Measurements from ENCODE around the gene ATXN1L. TPM values are rescaled to one million over a fixed set of nuclear protein-coding genes. Genes with fewer than 3 reads are reported as not detected.

Gene ATXN1L
- total RNA-seq, 3 donors from 2014 or later (not counting 1 experiment from before 2014, with no cell fraction given), result 59.7 to 66.9 (median 59.8) TPM

- Mint-ChIP-seq H3K4me3 (no peak overlapping the region), H3K27ac (no peak overlapping the region), H3K9me3 (no peaks in the 10 kb centered on the region), H3K36me3 (no peaks in the 10 kb centered on the region), H3K4me1 (no peaks in the 10 kb centered on the region), H3K27me3 (ENCODE audit: low read depth in 2 of 2) (no peaks in the 10 kb centered on the region)
- no peaks in the 10 kb centered on the region for H3K27me3 ChIP-seq (ENCODE audit: control insufficient read depth, insufficient read depth, low read length)
- TF ChIP-seq CTCF (IDR thresholded peaks at IDR 0.05), result no peak
- ATAC-seq (no peak), DNase-seq (no peak)
- no peaks in the 10 kb centered on the region for H3K4me1 ChIP-seq (ENCODE audit: control insufficient read depth, insufficient read depth, low read length)
- no peak overlapping the region for H3K27ac ChIP-seq (ENCODE audit: low read length)
- no peak overlapping the region for H3K4me3 ChIP-seq (ENCODE audit: low read length)
- 91% methylated on average over 3 of the region's 3 CpGs for WGBS (ENCODE audit: insufficient coverage)
- H3K9me3 ChIP-seq (ENCODE audit: control insufficient read depth, insufficient read depth, low read length), result no peaks in the 10 kb centered on the region
- H3K36me3 ChIP-seq (ENCODE audit: control insufficient read depth, insufficient read depth, low read length), result no peaks in the 10 kb centered on the region
- intact Hi-C loops (cut with micrococcal nuclease), result no loop called here
Measured at GRCh38 chr16:71834291-71834690, 11.5 kb upstream of the ATXN1L start.

- no peaks in the 10 kb centered on the region for H3K27me3 ChIP-seq (ENCODE audit: control insufficient read depth, insufficient read depth, low read length)
- 85% methylated on average over 2 of the region's 3 CpGs for WGBS (ENCODE audit: insufficient coverage)
Measured at GRCh38 chr16:71837150-71837549, 8.6 kb upstream of the ATXN1L start.

GRCh38 chr16:71840052-71840451, 5.7 kb upstream of the ATXN1L start:
- DNase-seq (no peak), ATAC-seq (no peak)
- H3K27me3 Mint-ChIP-seq (ENCODE audit: low read depth in 2 of 2), result no peaks in the 10 kb centered on the region
- Histone ChIP-seq H3K4me3 (ENCODE audit: low read length) (no peak overlapping the region), H3K27ac (ENCODE audit: low read length) (no peak overlapping the region), H3K4me1 (ENCODE audit: control insufficient read depth, insufficient read depth, low read length) (peaks cover 2% of the 10 kb centered on the region), H3K9me3 (ENCODE audit: control insufficient read depth, insufficient read depth, low read length) (no peaks in the 10 kb centered on the region), H3K36me3 (ENCODE audit: control insufficient read depth, insufficient read depth, low read length) (no peaks in the 10 kb centered on the region), H3K27me3 (ENCODE audit: control insufficient read depth, insufficient read depth, low read length) (no peaks in the 10 kb centered on the region)
- H3K36me3 Mint-ChIP-seq, result no peaks in the 10 kb centered on the region
- H3K27ac Mint-ChIP-seq, result no peak overlapping the region
- peaks cover under 1 to 2% of the 10 kb centered on the region in 2 donors for H3K4me1 Mint-ChIP-seq
- H3K9me3 Mint-ChIP-seq, result no peaks in the 10 kb centered on the region
- TF ChIP-seq CTCF (IDR thresholded peaks at IDR 0.05), result no peak
- 85% methylated on average over 7 of the region's 7 CpGs for WGBS (ENCODE audit: insufficient coverage)
- H3K4me3 Mint-ChIP-seq, result no peak overlapping the region
- intact Hi-C loops (cut with micrococcal nuclease), result no loop called here

More at GRCh38 chr16:71837150-71837549, 8.6 kb upstream of the ATXN1L start:
- ATAC-seq (no peak), DNase-seq (no peak)
- no peaks in the 10 kb centered on the region for H3K9me3 ChIP-seq (ENCODE audit: control insufficient read depth, insufficient read depth, low read length)
- H3K4me3 Mint-ChIP-seq, result no peak overlapping the region
- intact Hi-C loops (cut with micrococcal nuclease), result no loop called here
- no peaks in the 10 kb centered on the region for H3K4me1 Mint-ChIP-seq
- H3K27ac Mint-ChIP-seq, result no peak overlapping the region
- no peak overlapping the region for H3K27ac ChIP-seq (ENCODE audit: low read length)
- H3K36me3 Mint-ChIP-seq, result no peaks in the 10 kb centered on the region
- H3K27me3 Mint-ChIP-seq (ENCODE audit: low read depth in 2 of 2), result no peaks in the 10 kb centered on the region
- H3K4me1 ChIP-seq (ENCODE audit: control insufficient read depth, insufficient read depth, low read length), result no peaks in the 10 kb centered on the region
- TF ChIP-seq CTCF (IDR thresholded peaks at IDR 0.05), result no peak
- no peak overlapping the region for H3K4me3 ChIP-seq (ENCODE audit: low read length)
- no peaks in the 10 kb centered on the region for H3K36me3 ChIP-seq (ENCODE audit: control insufficient read depth, insufficient read depth, low read length)
- H3K9me3 Mint-ChIP-seq, result no peaks in the 10 kb centered on the region

GRCh38 chr16:71843572-71843971, 2.2 kb upstream of the ATXN1L start:
- Histone ChIP-seq H3K27me3 (ENCODE audit: control insufficient read depth, insufficient read depth, low read length) (no peaks in the 10 kb centered on the region), H3K9me3 (ENCODE audit: control insufficient read depth, insufficient read depth, low read length) (no peaks in the 10 kb centered on the region), H3K27ac (ENCODE audit: low read length) (no peak overlapping the region), H3K4me1 (ENCODE audit: control insufficient read depth, insufficient read depth, low read length) (peaks cover 13% of the 10 kb centered on the region), H3K4me3 (ENCODE audit: low read length) (no peak overlapping the region), H3K36me3 (ENCODE audit: control insufficient read depth, insufficient read depth, low read length) (peaks cover 6% of the 10 kb centered on the region)
- ATAC-seq, result no peak
- TF ChIP-seq CTCF (IDR thresholded peaks at IDR 0.05), result no peak
- Mint-ChIP-seq H3K36me3 (peaks cover 4% of the 10 kb centered on the region), H3K27ac (peak overlapping the region in 1 of 2 donors; percentile 65), H3K4me3 (no peak overlapping the region), H3K9me3 (no peaks in the 10 kb centered on the region), H3K27me3 (ENCODE audit: low read depth in 2 of 2) (no peaks in the 10 kb centered on the region), H3K4me1 (peaks cover 25 to 29% of the 10 kb centered on the region in 2 donors)
- DNase-seq, result no peak
- 51% methylated on average over 2 of the region's 2 CpGs for WGBS (ENCODE audit: insufficient coverage)
- intact Hi-C loops (cut with micrococcal nuclease), result no loop called here

Data from natural killer cell (primary cell).